HG03139 (cell line): ENCODE results near the gene SAMD8.
A peak's percentile ranks its signal among the peaks of the same experiment; 100 is the strongest.
"Not testable (repeated sequence)": the region's sequence is repeated elsewhere in the genome, so short reads cannot be mapped to it uniquely, and the experiment has no call there.

ENCODE experiments used
- ATAC-seq: cut with Tn5 transposase; IDR thresholded peaks from one replicate; pipeline ENCODE4 v1.9.1; 2021; ENCODE audit not compliant: unreplicated experiment

The SAMD8 gene

DNA sequence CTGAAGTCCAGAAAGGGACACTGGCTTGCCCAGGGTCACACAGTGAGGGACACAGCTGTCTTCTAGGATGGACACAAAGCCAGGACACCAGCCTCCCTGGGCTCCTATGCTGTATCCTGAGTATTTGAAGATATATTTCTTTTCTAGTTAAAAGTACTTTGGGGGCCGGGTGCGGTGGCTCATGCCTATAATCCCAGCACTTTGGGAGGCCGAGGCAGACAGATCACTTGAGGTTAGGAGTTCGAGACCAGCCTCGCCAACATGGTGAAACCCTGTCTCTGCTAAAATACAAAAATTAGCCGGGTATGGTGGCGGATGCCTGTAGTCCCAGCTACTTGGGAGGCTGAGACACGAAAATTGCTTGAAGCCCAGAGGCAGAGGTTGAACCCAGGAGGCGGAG is 4.6 kb upstream of the SAMD8 start:
- ATAC-seq = not testable (repeated sequence)

DNA sequence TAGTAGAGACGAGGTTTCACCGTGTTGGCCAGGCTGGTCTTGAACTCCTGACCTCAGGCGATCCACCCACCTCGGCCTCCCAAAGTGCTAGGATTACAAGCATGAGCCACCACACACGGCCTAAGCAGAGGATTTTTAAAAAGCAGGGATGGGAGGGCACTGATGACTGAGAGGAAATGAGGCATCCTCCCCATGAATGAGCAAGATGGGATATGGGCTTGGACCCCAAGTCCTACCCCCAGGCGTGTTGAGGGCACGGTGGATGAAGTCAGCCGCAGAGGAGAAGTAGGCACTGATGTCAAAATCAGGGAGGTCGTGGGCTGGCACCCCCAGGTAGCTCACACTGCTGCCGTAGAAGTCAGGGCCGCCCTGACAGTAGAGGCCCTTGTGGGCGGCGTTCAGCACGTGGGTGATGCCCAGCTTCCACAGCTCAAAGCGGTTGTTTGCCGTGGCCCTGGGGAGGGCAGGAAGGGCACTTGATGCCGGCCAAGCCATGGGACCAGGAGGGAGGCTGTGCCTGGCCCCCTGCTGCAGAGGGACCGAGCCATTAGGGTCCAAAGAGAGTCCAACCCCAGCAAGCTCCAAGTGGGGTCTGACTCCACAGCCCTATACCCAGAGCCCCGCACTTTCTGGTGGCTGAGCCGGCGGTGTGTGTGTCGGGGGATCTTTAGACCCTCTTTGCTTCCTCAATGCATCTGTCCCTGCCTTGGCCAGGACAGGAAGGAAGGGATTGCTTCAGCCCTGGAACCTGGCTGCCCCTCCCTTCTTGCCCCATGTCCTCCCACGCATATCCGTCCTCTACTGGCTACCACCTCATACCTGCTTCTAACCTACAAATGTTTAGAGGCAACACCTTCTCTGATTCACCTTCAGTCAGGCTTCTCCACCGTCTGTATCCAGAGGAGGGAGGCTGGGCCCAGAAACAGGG is 3.4 kb upstream of the SAMD8 start:
- no peak for ATAC-seq

DNA sequence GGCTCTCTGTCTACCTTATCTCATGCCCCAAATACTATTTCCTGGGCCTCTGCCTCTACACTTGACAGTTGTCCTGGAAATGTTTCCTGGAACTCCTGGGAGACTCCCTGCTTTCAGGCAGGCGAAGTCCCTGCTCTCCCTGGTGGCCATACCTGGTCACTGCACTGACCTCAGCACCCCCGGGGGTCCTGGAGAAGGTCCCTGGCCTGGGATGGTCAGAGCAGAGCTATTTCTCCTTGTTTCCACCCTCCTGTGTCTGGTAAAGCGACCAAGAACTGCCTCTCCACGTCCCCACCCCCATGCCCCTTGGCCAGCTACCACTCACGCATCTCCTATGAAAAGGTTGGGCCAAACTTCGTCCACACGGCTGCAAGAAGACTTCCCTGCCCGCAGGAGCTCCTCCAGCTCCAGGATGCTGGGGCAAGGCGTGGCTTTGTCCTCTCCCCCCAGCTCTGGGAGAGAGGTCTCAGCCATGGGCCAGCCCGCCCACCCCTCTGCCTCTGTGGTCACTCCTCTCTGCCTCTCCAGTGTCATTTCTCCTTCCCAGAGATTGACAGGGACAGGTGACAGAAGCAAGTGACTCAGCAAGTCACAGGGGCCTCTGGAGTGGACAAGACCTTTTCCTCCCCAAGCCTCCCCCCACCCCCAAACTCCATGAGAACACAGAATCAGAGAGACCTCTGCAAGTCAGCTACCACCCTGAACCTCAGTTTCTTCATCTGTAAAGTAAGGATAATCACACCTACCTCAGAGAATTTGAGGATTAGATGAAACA is 2.6 kb upstream of the SAMD8 start:
- ATAC-seq = no peak

DNA sequence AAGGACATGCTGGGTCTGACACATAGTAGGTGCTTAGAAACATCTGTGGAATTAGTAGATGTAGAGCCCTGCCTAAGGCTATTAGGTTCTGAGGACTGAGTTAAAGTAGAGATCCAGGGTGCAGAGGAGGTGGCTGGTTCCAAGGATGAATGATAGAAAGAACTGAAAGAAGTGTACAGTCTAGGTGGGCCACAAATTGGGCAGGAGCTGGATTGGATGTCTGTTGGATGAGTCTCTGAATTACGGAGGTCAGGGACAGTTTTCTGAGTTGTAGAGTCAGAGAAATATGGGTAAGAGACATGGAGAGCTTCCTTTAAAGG is 2.0 kb upstream of the SAMD8 start:
- ATAC-seq = no peak

DNA sequence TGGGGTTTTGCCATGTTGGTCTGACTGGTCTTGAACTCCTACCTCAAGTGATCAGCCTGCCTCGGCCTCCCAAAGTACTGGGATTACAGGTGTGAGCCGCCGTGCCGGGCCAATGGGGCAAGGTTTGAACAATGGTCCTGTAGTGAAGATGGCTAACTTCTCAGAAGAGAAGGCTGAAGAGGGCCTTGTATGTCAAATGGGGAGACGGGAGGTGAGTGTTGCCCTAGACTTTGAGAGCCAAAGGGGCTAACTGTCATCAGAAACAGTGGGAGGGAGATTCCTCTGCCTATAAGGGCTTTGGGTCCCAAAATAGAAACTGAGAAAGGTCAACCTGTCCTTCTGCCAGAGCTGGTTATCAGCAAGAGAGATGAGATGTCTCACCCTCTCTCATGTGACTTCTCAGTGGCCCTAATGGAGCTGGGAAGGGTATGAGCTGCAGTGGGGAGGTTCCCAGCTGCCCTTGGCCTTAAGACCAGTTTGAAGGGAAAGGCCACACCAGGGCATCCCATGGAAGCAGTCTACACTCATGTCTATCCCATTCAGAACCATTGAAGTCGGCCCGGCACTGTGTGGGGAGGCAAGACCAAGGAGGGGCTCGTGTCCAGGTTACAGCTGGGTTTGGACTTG is 1.3 kb upstream of the SAMD8 start:
- no peak for ATAC-seq

DNA sequence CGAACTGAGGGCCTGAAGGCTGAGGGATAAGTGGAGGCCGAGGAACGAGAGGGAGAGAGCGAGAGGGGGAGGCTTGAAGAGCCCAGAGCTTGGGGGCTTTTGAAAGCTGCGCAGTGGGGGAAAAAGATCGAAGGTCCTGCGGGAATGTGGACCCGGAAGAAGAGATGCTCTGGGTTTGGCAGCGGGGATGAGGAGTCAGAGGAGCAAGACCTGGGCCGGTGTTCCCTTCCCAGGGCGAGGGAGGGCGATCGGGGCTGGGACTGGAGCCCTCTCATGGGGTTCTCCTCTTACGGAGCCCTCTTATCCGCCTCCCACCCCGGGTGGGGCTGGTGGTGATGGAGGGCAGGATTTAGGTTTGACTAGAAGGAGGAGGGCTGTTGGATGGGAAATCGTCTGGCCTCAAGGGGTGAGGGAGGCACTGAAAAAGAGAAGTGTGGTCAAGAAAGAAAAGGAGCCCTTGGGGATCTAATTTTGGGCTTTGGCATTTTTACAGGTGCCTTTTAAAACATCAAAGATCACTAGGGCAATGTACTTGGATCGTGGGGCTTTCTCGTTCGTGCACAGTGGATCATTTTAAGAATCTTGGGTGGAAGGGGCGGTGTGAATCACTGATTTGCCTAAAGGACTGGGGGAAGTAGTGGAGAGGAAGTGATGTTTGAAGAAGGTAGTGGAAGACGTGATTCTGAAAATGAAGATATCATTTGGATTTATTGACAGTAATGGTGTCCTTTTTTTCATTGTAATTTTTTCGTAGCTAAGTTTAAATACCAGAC is 637 bp downstream of the SAMD8 start:
- ATAC-seq = peak; percentile 17

DNA sequence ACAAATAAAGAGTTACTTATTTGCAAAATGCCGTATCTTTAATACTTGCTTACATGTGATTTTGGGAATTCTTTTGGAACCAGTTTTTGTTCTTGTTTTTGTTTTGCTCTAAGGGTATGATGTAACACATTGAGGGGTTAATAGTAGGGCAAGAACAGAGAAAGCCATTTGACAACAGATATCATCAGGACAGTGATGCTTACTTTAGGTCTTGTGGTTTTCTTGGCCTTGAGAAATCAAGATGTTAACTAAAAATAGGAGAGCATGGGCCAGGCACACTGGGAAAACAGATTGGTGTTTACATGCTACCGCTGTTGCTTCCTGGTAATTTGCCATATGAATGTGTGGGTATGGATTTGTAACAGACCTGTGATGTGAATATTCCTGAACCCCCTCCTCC is 3.7 kb downstream of the SAMD8 start:
- no peak for ATAC-seq

DNA sequence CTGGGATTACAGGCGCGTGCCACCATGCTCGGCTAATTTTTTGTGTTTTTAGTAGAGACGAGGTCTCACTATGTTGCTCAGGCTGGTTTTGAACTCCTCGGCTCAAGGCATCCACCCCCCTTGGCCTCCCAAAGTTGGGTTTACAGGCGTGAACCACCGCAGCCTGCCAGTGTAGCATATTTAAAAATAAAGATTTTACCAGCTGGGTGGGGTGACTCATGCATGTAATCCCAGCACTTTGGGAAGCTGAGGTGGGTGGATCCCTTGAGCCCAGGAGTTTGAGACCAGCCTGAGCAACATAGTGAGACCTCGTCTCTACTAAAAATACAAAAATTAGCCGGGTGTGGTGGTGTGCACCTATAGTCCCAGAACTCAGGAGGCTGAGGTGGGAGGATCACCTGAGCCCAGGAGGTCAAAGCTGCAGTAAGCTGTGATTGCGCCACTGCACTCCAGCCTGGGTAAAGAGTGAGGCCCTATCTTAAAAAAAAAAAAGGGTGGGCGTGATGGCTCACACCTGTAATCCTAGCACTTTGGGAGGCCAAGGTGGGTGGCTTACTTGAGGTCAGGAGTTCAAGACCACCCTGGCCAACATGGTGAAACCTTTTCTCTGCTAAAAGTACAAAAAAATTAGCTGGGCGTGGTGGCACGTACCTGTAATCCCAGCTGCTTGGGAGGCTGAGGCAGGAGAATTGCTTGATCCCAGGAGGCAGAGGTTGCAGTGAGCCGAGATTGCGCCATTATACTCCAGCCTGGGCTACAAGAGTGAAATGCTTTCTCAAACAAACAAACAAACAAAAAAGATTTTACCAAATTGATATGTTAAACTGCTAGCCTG is 5.7 kb downstream of the SAMD8 start:
- ATAC-seq = not testable (repeated sequence)

DNA sequence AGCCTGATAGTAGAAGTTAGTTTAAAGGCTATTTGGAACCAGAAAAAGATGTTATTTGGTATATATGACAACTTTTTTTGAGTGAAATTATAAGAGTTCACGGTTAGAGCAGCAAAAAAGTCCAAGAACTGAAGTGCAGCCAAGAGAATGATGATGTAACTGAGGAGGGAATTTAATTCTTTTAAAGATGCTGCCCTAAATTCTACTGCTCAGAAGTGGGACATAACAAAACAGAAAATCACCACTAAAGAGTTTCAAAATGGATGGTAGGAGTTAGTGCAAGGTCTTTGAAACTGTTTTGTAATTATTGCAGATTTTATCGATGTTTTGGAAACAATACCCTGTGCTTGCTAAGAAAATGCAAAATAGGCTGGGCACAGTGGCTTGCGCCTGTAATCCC is 6.5 kb downstream of the SAMD8 start:
- no peak for ATAC-seq

DNA sequence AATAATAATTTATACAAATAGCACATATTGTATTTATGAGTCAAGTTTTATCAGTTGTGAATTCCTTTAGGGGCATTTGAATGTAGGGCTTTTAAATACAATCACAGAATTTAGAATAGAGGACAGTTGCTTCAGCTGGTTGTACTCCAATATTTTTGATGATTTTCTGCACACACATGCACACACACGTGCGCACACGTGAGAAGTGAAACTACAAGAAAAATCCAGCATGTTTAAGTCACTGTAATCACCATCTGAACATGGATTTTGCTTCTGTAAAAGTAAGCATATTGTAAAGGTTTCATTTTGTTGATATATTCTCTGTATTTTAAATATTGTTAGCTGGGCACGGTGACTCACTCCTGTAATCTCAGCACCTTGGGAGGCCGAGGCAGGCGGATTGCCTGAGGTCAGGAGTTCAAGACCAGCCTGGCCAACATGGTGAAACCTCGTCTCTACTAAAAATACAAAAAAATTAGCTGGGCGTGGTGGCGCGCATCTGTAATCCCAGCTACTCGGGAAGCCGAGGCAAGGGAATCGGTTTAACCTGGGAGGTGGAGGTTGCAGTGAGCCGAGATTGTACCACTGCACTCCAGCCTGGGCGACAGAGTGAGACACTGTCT is 8.1 kb downstream of the SAMD8 start:
- ATAC-seq = not testable (repeated sequence)

DNA sequence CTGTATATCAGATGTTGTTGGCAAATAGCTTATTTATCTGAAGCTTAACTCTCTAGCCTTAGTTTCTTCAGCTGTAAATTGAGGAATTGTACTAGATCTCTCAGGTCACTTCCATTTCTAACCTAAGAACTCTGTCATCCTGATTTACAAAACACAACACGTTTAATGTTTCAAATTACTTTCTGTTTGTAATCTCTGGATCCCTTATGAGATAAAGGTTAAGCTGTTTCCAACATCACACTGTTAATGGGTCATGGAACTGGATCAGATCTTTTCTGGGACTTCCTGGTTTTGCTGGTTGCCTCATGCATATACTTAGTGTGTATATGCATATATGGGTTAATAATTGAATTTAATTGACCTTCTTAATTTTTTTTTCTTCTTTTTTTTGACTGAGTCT is 9.9 kb downstream of the SAMD8 start:
- no peak for ATAC-seq

DNA sequence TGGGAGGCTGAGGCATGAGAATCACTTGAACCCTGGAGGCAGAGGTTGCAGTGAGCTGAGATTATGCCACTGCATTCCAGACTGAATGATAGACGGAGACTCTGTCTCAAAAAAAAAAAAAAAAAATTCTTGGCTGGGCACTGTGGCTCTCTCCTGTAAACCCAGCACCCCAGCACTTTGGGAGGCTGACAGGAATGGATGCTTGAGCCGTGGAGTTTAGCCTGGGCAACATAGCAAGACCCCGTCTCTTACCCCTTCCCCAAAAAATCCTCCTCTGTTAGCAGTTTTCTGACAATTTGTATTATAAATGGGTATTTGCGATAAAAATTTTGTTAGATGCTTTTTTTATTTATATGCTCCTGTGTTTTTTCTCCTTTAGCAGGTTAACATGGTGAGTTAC is 11.0 kb downstream of the SAMD8 start:
- no peak for ATAC-seq

DNA sequence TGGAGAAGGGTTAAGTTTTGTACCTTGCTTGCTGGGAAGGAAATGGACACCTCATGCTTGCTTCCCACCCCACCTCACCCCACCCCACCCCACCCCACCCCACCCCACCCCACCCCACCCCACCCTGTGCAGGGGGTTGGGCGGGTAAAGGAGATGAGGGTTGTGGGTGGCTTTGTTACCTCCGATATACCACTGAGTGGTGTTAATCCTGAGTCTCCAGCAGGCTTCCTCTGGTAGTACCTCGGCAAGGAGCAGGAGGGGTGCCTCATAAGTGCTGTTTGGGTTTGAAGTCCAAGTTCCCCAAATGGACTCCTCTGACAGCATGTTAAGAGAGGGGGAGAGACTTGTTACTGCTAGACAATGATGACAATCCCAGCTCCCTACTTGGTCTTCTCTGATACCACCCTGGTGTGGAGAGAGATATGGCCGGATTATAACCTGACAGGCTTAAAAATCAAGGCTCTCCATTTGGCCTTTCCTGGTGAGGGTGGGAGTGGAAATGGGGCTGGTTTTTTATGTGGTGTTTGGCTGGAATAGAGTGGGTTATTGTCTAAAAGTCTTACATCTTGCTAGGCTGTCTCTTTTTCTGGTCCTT is 11.7 kb downstream of the SAMD8 start:
- no peak for ATAC-seq

DNA sequence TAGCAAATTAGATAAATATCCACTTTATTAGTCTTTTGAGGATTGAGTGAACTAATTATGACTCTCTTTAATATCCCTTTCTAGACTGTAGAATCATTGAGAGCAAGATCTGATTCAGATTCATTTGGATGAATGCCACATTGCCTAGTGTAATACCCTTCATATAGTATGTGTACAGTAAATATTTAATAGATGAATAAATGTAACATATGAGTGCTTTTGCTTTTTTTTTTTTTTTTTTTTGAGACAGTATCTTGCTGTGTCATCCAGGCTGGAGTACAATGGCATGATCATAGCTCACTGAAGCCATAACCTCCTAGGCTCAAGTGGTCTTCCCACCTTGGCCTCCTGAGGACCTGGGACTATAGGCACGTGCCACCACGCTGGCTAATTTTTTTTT is 14.8 kb downstream of the SAMD8 start:
- no peak for ATAC-seq

DNA sequence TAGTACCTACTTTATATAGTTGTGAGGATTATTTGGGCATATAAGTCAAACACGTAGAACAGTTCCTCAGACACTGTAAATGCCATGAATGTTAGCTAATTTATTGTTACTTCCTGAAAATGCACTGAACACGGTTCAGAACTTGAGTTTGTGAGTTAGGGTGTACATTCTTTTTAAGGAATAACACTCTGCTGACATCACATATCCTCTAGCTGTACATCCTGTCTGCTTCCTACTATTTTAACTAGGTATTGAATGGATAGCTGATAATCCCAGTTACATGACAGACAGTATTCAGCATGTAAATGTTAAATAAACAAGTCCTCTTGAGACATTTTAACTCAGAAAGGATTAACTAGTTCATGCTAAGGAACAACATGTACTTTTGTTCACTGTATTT is 16.0 kb downstream of the SAMD8 start:
- no peak for ATAC-seq

DNA sequence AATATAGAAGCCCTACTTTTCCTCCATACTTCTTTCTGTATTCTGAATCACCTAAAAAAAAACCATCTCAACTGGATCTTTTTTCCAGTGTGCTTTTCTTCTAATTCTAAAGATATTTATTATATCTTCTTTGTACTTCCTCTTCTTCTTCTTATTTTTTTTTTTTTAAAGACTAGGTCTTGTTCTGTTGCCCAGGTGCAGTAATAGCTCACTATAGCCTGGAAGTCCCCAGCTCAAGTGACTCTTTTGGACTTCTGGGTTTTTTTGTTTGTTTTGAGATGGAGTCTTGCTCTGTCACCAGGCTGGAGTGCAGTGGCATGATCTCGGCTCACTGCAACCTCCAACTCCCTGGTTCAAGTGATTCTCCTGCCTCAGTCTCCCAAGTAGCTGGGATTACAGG is 17.5 kb downstream of the SAMD8 start:
- not testable (repeated sequence) for ATAC-seq

DNA sequence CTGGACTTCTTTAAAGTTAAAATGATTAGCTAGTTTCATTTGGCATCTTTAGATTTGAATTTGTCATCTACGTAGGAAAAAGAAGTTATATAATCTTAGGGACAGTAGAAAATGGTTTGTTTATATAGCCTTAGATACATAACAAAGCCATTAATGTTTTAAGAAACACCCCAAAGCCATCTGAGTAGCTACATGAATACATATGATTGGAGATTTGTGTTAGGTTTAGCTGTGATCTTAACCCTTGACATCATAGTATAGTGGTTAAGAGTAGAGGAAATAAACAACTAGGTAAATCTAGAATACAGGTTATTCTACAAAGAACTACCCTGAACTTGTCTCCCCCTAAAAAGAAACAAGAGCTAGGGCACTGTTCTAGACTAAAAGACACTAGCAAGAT is 18.1 kb downstream of the SAMD8 start:
- ATAC-seq = no peak

DNA sequence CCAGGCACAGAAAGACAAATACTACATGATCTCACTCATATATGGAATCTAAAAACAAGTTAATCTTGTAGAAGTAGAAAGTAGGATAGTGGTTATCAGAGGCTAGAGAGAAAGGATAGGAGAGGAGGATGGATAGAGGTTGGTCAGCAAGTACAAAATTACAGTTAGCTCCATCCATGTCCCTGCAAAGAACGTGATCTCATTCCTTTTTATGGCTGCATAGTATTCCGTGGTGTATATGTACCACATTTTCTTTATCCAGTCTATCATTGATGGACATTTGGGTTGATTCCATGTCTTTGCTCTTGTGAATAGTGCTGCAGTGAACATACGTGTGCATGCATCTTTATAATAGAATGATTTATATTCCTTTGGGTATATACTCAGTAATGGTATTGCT is 22.2 kb downstream of the SAMD8 start:
- not testable (repeated sequence) for ATAC-seq

DNA sequence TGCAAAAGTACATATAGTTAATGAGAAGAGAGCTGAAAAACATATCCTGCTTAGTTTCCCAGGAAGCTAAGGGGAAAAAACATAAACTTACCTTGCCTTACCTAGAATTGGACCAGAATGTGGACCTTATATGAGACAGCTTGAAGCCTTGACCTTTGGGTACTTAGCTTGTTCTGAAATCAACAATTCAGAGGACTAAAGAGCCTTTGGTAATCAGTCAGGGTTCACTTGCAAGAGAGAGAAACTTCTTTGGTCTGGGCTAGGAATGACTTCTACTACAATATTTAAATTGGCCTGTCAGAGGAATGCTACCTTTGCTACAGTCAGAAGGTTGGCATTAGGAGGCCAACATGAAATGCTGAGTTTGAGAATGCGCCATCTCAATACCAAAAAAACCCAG is 24.9 kb downstream of the SAMD8 start:
- ATAC-seq = no peak
